NCI-H128 (cell line): ENCODE measurements around the gene PDGFRA.

ENCODE experiments used
- DNase-seq: peaks from one replicate; lab custom pipeline; 2025; ENCODE audit not compliant: unreplicated experiment; lab: John Stamatoyannopoulos, UW

The PDGFRA gene

GRCh38 chr4:54228961-54229501 lies at the start of gene PDGFRA:
Gene PDGFRA (plus strand): TSS chr4:54229293. CDS start chr4:54258769, 29,476 bp downstream.
- no peak for DNase-seq

GRCh38 chr4:54184581-54184980 lies 44.5 kb upstream of the PDGFRA start:
- DNase-seq: no peak

DNA sequence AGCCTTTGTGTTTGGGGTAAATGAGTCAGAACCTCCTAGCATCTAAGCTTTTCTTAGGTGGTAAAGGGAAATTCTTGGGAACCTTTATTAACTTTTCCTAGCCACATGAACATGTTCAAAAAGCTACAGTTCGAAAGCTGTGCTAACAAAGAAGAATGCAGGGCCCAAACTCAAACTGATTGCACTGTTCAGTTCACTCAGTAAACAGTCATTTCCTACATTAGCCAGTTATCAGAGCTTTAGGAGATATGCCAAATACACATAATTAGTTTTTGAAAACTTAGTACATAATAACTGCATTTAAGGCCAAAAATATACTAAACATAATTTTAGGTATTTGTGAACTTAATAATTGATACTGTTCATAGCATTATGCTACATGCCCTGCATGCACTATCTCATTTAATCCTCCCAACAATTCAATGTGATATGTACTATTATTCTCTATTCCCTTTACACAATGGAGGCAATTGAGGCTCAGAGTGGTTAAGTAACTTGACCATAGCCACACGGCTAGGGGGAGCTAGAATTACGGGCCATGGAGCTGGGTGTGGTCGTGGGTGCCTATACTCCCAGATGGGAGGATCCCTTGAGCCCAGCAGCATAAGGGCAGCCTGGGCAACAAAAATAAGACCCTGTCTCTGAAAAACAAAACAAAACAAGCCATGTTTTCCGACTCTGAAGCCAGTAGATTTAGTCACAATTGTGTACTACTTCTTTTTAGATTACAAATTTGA lies 43.9 kb upstream of the PDGFRA start:
- DNase-seq: no peak

GRCh38 chr4:54185866-54186265 lies 43.2 kb upstream of the PDGFRA start:
- DNase-seq: no peak

- DNase-seq: no peak
Measured at GRCh38 chr4:54186371-54186770, 42.7 kb upstream of the PDGFRA start.

DNA sequence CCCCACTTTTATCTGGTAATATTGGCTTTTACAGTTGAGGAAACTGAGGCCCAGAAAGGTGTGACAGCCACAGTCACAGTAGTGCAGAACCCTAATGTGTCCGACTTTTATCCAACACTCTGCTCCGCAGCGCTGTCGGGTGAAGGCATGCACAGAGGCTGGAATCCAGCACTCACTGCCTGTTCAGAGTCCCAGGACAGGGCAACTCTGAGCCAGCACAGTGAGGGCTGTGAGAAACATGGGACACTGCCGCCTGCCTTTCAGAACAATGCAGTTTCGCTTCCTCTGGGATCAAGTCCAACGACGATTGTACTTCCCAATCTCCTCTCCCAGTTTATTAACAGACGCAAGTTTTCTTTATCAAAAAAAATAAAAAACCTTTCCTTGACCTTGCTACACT lies 41.9 kb upstream of the PDGFRA start:
- no peak for DNase-seq

GRCh38 chr4:54189140-54189539 lies 40.0 kb upstream of the PDGFRA start:
- no peak for DNase-seq

GRCh38 chr4:54192811-54193210 lies 36.3 kb upstream of the PDGFRA start:
- no peak for DNase-seq

GRCh38 chr4:54197926-54198325 lies 31.2 kb upstream of the PDGFRA start:
- DNase-seq: no peak

- no peak for DNase-seq
Measured at GRCh38 chr4:54199919-54200318, 29.2 kb upstream of the PDGFRA start.

DNA sequence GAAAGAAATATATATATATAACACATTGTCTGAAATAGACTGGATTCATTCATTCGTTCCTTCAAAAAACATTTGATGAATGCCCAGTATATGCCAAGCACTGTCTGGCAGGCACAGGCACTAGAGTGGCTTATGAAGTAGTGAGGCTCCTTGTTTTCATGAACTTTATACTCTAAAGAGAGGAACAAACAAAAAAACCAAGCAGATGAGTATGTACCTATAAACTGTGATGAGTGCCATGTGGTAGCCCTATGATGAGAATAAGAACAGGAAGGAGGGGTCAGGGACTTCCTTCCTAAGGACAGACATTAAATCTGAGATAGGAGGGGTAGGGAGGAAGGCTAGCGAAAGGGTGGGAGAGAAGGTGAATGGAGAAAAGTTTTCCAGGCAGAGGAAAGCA lies 19.5 kb upstream of the PDGFRA start:
- no peak for DNase-seq

- DNase-seq: no peak
Measured at GRCh38 chr4:54213001-54213400, 16.1 kb upstream of the PDGFRA start.

DNA sequence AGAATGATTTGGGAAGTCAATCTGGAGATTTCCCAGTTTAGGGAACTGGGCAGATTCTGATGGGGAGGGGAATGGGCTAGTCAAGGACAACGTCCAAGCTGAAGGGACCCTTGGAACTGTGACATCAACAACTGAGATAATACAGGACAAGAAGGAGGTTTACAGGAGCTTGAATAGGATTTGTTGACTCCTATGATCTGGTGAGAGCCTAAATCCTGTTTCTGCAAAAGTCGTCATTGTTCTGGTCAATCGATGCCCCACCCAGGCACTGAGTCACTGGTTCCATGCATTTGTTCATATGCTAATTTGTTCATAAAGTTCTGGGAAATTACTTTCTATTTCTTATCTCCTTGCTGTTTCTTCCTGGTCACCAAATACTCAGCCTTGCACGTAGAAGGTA lies 15.3 kb upstream of the PDGFRA start:
- DNase-seq: no peak

- no peak for DNase-seq
Measured at GRCh38 chr4:54215379-54216077, 13.6 kb upstream of the PDGFRA start.

GRCh38 chr4:54217642-54218495 lies 11.2 kb upstream of the PDGFRA start:
- DNase-seq: peak; percentile 36

DNA sequence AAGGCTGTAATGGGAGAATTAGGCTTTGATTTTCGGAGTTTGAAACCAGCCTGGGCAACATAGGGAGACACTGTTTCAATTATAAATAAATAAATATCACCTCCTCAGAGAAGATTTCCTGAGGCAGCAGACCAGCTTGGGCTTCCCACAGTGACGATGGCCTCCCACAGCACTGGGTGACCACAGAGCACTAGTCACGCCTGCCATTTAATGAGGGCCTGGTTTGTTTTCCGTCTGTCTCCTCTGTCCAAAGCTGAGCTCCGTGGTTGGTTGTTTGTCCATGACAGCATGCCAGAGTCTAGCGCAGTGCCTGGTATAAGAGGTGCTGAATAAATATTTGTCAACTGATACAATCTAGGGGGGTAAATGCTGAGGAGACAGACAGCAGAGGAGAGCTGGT lies 10.4 kb upstream of the PDGFRA start:
- DNase-seq: no peak

- no peak for DNase-seq
Measured at GRCh38 chr4:54224996-54225597, 4.0 kb upstream of the PDGFRA start.

- no peak for DNase-seq
Measured at GRCh38 chr4:54225598-54226403, 3.3 kb upstream of the PDGFRA start.

GRCh38 chr4:54226404-54227255 lies 2.5 kb upstream of the PDGFRA start:
- no peak for DNase-seq
